H1 (cell line): Measurements from ENCODE around the gene PANX1.

Source experiments
- CEBPB ChIP-seq: IDR thresholded peaks from 2 replicates; pipeline ENCODE4 v1.6.1; 2012; ENCODE audit warnings: low read depth, low read length
- CTCF ChIP-seq, 3 experiments: IDR thresholded peaks; 1 replicate in 2 of 3; 2 replicates in 1 of 3; pipeline versions ENCODE4 v1.5.1 to v1.6.1; 2011; ENCODE audit warnings: low read length in 3 of 3, mild to moderate bottlenecking in 3 of 3, inconsistent platforms in 2 of 3, low read depth in 1 of 3, moderate library complexity in 1 of 3; ENCODE audit not compliant: insufficient read depth in 1 of 3; ENCODE audit errors: control extremely low read depth in 1 of 3
- EZH2 ChIP-seq: fragments of 200-600 bp; sonication (generic); IDR thresholded peaks from 2 replicates; pipeline ENCODE4 v1.7.1; 2012; ENCODE audit warnings: low read depth, mild to moderate bottlenecking, moderate library complexity, low read length, inconsistent platforms; ENCODE audit not compliant: severe bottlenecking
- GABPA ChIP-seq: IDR thresholded peaks from 2 replicates; pipeline ENCODE4 v1.6.1; 2011; ENCODE audit warnings: mild to moderate bottlenecking, low read length, moderate library complexity, borderline replicate concordance; ENCODE audit not compliant: insufficient read depth
- POLR2A ChIP-seq, 2 experiments: IDR thresholded peaks; 1 replicate in 1 of 2; 2 replicates in 1 of 2; pipeline ENCODE4 v1.6.1; 2011; ENCODE audit warnings: low read depth in 2 of 2, low read length in 2 of 2, mild to moderate bottlenecking in 2 of 2; ENCODE audit errors: control extremely low read depth in 1 of 2
- POLR2AphosphoS5 ChIP-seq: IDR thresholded peaks from 2 replicates; pipeline ENCODE4 v1.6.1; 2011; ENCODE audit warnings: low read depth, low read length
- RFX5 ChIP-seq: IDR thresholded peaks from 2 replicates; pipeline ENCODE4 v1.6.1; 2011; ENCODE audit warnings: low read depth, low read length, improper control_type of control experiment, borderline replicate concordance
- RNF2 ChIP-seq: fragments of 200-900, 300-1000 bp; sonication (generic); IDR thresholded peaks from 2 replicates; pipeline ENCODE4 v1.7.1; 2016; ENCODE audit warnings: borderline replicate concordance, low read depth, mild to moderate bottlenecking, antibody characterized with exemption, low read length; ENCODE audit not compliant: poor library complexity, severe bottlenecking; ENCODE audit errors: missing control alignments
- SAP30 ChIP-seq: fragments of 300-600 bp; sonication (generic); IDR thresholded peaks from 2 replicates; pipeline ENCODE4 v1.7.1; 2012; ENCODE audit warnings: low read length, moderate library complexity, mild to moderate bottlenecking, inconsistent platforms; ENCODE audit not compliant: insufficient read depth, insufficient replicate concordance
- SUZ12 ChIP-seq: fragments of 200-600 bp; sonication (generic); IDR thresholded peaks from 2 replicates; pipeline ENCODE4 v1.6.1; 2012; ENCODE audit warnings: mild to moderate bottlenecking, inconsistent platforms, low read length, moderate library complexity, mixed read lengths
- USF2 ChIP-seq: IDR thresholded peaks from 2 replicates; pipeline ENCODE4 v1.6.1; 2011; ENCODE audit warnings: low read length, improper control_type of control experiment
- TF ChIP-seq, protein P1 (sequence below): IDR thresholded peaks from 2 replicates; pipeline ENCODE4 v1.6.1; 2011; ENCODE audit warnings: low read depth, mild to moderate bottlenecking, low read length; ENCODE audit not compliant: insufficient read depth
- TF ChIP-seq, protein P2 (sequence below): IDR thresholded peaks from 2 replicates; pipeline ENCODE4 v1.6.1; 2012; ENCODE audit warnings: low read length, inconsistent platforms

DNA sequence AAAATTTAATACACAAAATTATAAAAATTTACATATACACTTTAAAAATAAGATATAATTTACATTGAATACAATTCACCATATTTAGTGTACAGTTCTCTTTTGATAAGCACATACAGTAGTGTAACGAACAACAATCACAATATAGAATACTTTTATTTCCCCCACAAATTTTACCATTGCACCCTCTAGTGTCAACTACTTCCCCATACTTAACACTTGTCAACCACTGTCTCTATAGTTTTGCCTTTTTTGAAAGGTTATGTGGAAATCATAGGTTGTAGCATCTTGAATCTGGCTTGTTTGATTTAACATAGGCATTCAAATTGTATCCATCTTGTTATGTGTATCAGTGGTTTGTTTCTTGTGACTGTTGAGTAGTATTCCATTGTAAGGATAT, 21.3 kb upstream of the PANX1 start:
- no peak for TF ChIP-seq POLR2A (IDR thresholded peaks at IDR 0.05; ENCODE audit: control extremely low read depth in 1 of 2, low read depth in 2 of 2, low read length in 2 of 2)
- no peak for TF ChIP-seq SAP30
- TF ChIP-seq CTCF (IDR thresholded peaks at IDR 0.05; ENCODE audit: control extremely low read depth in 1 of 3, insufficient read depth in 1 of 3, low read depth in 1 of 3, low read length in 3 of 3) = no peak; a peak in 1 of 4 replicates
- TF ChIP-seq EZH2 = no peak
- TF ChIP-seq USF2 = no peak
- TF ChIP-seq, protein P1, sequence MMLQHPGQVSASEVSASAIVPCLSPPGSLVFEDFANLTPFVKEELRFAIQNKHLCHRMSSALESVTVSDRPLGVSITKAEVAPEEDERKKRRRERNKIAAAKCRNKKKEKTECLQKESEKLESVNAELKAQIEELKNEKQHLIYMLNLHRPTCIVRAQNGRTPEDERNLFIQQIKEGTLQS = no peak
- TF ChIP-seq RFX5 = no peak
- no peak for TF ChIP-seq CEBPB
- TF ChIP-seq, protein P2, sequence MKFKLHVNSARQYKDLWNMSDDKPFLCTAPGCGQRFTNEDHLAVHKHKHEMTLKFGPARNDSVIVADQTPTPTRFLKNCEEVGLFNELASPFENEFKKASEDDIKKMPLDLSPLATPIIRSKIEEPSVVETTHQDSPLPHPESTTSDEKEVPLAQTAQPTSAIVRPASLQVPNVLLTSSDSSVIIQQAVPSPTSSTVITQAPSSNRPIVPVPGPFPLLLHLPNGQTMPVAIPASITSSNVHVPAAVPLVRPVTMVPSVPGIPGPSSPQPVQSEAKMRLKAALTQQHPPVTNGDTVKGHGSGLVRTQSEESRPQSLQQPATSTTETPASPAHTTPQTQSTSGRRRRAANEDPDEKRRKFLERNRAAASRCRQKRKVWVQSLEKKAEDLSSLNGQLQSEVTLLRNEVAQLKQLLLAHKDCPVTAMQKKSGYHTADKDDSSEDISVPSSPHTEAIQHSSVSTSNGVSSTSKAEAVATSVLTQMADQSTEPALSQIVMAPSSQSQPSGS = no peak
- TF ChIP-seq RNF2 = no peak
- no peak for TF ChIP-seq SUZ12
- no peak for TF ChIP-seq POLR2AphosphoS5
- no peak for TF ChIP-seq GABPA
